Mesodermal cell (in vitro differentiated cells): Measurements from ENCODE around the gene ITGB4.
"Not testable (repeated sequence)": the region's sequence is repeated elsewhere in the genome, so short reads cannot be mapped to it uniquely, and the experiment has no call there.

ENCODE experiments used
- H3K27ac ChIP-seq: 2 replicates; pipeline ENCODE4 v1.7.0; 2013; ENCODE audit warnings: mild to moderate bottlenecking, low read depth, low read length, moderate library complexity; ENCODE audit not compliant: severe bottlenecking
- H3K36me3 ChIP-seq: 2 replicates; pipeline ENCODE4 v1.7.1; 2013; ENCODE audit warnings: mild to moderate bottlenecking, low read length, moderate library complexity; ENCODE audit not compliant: control insufficient read depth, insufficient read depth
- H3K4me1 ChIP-seq: one replicate; pipeline ENCODE4 v1.7.1; 2013; ENCODE audit warnings: mild to moderate bottlenecking, low read length; ENCODE audit not compliant: insufficient read depth, control insufficient read depth, poor library complexity, severe bottlenecking
- H3K4me3 ChIP-seq: 2 replicates; pipeline ENCODE4 v1.7.0; 2013; ENCODE audit warnings: low read length, control low read depth, mild to moderate bottlenecking; ENCODE audit not compliant: insufficient read depth, poor library complexity, severe bottlenecking; ENCODE audit errors: extremely low read depth
- H3K9me3 ChIP-seq: 2 replicates; pipeline ENCODE4 v1.7.1; 2013; ENCODE audit warnings: mild to moderate bottlenecking, low read length, moderate library complexity; ENCODE audit not compliant: control insufficient read depth
- WGBS, 2 experiments: methylation state at CpG; one replicate each; pipeline ENCODE4 v1.1.5; 2013; ENCODE audit warnings: missing lambda C conversion rate in 2 of 2; ENCODE audit not compliant: insufficient coverage in 2 of 2; 5-methylcytosine and 5-hydroxymethylcytosine counted together

Gene ITGB4

DNA sequence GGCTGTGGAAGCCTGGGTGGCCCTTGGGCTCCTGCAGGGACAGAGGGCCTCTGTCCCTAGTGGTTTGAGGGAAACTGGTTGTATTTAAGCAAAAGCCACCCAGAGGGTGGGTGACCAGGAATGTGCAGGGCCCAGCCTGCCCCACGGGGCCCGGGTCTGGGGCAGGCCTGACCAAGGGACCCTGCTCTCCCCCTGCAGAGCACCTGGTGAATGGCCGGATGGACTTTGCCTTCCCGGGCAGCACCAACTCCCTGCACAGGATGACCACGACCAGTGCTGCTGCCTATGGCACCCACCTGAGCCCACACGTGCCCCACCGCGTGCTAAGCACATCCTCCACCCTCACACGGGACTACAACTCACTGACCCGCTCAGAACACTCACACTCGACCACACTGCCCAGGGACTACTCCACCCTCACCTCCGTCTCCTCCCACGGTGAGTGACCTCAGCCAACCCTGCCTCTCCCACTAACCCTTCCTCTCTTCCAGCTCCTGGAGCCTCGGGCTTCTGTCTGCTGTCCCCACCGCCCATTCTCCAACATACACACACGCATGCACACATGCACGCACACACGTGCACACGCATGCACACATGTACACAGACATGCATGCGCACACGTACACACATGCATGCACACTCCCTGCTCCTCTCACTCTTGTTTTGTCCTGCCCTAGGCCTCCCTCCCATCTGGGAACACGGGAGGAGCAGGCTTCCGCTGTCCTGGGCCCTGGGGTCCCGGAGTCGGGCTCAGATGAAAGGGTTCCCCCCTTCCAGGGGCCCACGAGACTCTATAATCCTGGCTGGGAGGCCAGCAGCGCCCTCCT, 33.3 kb downstream of the ITGB4 start:
- WGBS, 2 experiments = 85 to 86% methylated on average over 16 to 27 of the region's 27 CpGs
- H3K4me1 ChIP-seq = peaks cover under 1% of the 10 kb centered on the region

DNA sequence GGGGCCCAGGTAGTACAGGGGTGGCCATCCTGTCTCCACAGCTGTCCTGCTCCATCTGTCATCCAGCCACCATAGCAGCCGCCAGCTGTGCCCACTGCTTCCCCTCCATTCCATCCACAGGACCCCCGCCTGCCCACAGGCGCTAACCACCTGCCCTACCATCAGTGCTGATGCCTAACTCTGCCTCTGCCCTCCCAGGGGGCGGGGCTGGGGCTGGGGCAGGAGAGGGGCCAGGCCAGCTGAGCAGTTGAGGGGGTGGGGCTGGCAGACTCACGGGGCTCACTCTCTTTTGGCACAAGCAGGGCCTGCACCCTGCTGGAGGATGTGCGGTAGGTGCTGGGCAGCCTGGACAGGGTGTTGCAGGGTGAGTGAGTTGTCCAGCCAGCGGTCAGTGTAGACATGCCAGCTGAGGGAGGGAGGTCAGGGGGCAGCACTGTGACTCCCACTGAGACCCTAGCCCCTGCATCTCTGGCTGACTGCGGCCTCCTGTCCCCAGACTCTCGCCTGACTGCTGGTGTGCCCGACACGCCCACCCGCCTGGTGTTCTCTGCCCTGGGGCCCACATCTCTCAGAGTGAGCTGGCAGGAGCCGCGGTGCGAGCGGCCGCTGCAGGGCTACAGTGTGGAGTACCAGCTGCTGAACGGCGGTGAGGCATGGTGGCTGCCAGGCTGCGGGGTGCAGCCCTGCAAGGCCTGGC, 34.1 kb downstream of the ITGB4 start:
- H3K27ac ChIP-seq = no peak overlapping the region
- no peak overlapping the region for H3K4me3 ChIP-seq
- no peaks in the 10 kb centered on the region for H3K36me3 ChIP-seq
- 78 to 89% methylated on average over 12 to 17 of the region's 20 CpGs for WGBS, 2 experiments
- H3K9me3 ChIP-seq = no peaks in the 10 kb centered on the region
- no peaks in the 10 kb centered on the region for H3K4me1 ChIP-seq

More for the DNA sequence above, 33.3 kb downstream of the ITGB4 start:
- Histone ChIP-seq H3K9me3 (no peaks in the 10 kb centered on the region), H3K36me3 (no peaks in the 10 kb centered on the region), H3K4me3 (no peak overlapping the region), H3K27ac (no peak overlapping the region)

DNA sequence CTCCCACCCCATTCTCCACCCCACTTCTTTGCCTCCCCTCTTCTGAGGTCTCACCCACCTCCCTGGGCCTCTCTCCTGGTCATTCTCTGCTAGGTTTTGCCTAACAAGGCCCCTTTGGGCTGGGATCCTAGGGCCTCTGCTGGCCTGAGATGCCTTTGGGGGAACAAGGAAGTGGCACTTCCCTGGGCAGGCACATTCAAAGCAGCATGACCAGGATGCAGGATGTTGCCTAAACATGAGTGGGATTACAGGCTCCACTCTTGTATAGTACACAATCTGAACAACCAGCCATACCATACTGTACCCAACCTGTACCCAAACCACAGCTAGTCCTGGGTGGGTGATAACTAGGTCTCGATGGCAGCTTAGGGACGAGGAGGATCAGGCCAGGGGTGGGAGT, 34.7 kb downstream of the ITGB4 start:
- Histone ChIP-seq H3K36me3 (no peaks in the 10 kb centered on the region), H3K27ac (no peak overlapping the region), H3K4me3 (no peak overlapping the region), H3K4me1 (no peaks in the 10 kb centered on the region), H3K9me3 (no peaks in the 10 kb centered on the region)
- WGBS, 2 experiments = 94 to 100% methylated on average over 1 to 2 of the region's 2 CpGs

DNA sequence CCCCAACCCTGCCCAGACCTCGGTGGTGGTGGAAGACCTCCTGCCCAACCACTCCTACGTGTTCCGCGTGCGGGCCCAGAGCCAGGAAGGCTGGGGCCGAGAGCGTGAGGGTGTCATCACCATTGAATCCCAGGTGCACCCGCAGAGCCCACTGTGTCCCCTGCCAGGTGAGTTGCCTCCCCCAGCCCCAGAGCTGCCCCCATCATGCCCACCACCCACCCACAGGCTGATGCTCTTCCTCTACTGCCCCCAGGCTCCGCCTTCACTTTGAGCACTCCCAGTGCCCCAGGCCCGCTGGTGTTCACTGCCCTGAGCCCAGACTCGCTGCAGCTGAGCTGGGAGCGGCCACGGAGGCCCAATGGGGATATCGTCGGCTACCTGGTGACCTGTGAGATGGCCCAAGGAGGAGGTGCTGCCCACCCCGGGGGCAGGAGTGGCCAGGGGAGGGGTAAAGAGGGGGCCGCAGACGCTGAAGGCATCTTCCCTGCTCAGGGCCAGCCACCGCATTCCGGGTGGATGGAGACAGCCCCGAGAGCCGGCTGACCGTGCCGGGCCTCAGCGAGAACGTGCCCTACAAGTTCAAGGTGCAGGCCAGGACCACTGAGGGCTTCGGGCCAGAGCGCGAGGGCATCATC, 35.3 kb downstream of the ITGB4 start:
- Histone ChIP-seq H3K9me3 (no peaks in the 10 kb centered on the region), H3K4me3 (no peak overlapping the region), H3K4me1 (no peaks in the 10 kb centered on the region), H3K27ac (no peak overlapping the region), H3K36me3 (no peaks in the 10 kb centered on the region)
- 95 to 96% methylated on average over 18 to 25 of the region's 29 CpGs for WGBS, 2 experiments

DNA sequence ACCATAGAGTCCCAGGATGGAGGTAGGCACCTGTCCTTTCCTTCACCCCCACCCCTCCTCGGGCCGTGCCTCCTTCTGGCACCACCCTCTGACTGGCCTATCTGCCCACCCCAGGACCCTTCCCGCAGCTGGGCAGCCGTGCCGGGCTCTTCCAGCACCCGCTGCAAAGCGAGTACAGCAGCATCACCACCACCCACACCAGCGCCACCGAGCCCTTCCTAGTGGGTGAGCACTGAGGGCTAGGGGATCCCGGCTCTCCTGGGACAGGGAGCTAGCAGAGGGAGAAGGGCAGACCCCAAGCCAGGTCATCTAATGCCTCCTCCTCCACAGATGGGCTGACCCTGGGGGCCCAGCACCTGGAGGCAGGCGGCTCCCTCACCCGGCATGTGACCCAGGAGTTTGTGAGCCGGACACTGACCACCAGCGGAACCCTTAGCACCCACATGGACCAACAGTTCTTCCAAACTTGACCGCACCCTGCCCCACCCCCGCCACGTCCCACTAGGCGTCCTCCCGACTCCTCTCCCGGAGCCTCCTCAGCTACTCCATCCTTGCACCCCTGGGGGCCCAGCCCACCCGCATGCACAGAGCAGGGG, 35.9 kb downstream of the ITGB4 start:
- Histone ChIP-seq H3K4me1 (no peaks in the 10 kb centered on the region), H3K36me3 (no peaks in the 10 kb centered on the region), H3K4me3 (no peak overlapping the region), H3K9me3 (no peaks in the 10 kb centered on the region), H3K27ac (no peak overlapping the region)
- 86 to 94% methylated on average over 15 to 16 of the region's 21 CpGs for WGBS, 2 experiments

DNA sequence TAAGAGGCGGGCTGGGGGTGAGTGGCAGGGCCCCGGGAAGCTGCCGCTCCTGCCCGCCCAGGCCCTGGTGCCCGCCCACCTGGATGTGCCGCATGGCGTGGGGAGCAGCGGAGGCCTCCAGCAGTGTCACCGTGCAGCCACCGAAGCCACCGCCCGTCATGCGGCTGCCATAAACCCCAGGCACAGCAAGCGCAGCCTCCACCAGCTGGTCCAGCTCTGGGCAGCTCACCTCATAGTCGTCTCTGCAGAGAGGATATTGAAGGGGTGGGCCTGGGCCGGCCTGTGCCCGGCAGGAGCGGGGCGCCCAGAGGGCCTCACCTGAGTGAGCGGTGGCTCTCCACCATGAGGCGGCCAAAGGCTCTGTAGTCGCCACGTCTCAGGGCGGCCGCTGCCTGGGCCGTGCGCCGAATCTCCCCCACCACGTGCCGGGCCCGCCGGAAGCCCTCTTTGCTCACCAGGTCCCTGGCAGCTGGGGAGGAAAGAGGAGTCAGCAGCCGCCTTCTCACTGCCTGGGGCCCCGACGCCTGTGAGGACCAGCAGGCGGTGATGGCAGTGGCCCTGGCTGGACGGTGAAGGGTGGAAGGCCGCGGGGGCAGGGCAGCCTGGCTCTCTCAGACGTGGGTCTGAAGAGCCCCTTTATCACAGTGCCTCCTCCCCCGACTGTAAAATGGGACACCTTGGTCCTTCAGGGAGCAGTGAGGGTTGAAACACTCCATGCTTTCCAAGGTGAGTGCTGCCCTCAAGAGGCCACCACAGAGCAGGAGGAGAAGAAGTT, 37.1 kb downstream of the ITGB4 start:
- 93 to 94% methylated on average over 32 to 37 of the region's 41 CpGs for WGBS, 2 experiments
- Histone ChIP-seq H3K4me1 (no peaks in the 10 kb centered on the region), H3K4me3 (no peak overlapping the region), H3K27ac (no peak overlapping the region), H3K36me3 (no peaks in the 10 kb centered on the region), H3K9me3 (no peaks in the 10 kb centered on the region)

DNA sequence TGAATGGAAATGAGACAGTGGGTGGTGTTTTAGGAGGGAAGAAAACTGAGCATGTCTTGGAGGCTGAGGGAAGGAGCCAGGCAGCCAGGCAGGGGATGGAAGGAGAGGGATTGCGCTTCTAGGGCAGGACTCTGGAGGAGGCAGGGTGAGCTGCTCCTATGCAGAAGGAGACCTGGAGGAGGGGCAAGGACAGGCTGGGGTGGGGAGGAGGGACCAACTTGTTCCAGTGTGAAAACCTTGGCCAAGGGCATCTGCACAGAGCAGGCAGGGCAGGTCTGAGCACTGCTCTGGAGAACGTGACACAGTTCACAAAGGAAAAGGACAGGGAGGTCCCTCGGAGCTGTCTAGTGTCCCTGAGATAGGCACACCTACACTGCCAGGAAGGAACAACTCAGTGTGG, 38.2 kb downstream of the ITGB4 start:
- WGBS, 2 experiments = 87 to 88% methylated on average over 3 of the region's 3 CpGs
- H3K9me3 ChIP-seq = no peaks in the 10 kb centered on the region
- H3K36me3 ChIP-seq = no peaks in the 10 kb centered on the region
- H3K4me1 ChIP-seq = peaks cover 8% of the 10 kb centered on the region
- H3K4me3 ChIP-seq = no peak overlapping the region
- no peak overlapping the region for H3K27ac ChIP-seq

DNA sequence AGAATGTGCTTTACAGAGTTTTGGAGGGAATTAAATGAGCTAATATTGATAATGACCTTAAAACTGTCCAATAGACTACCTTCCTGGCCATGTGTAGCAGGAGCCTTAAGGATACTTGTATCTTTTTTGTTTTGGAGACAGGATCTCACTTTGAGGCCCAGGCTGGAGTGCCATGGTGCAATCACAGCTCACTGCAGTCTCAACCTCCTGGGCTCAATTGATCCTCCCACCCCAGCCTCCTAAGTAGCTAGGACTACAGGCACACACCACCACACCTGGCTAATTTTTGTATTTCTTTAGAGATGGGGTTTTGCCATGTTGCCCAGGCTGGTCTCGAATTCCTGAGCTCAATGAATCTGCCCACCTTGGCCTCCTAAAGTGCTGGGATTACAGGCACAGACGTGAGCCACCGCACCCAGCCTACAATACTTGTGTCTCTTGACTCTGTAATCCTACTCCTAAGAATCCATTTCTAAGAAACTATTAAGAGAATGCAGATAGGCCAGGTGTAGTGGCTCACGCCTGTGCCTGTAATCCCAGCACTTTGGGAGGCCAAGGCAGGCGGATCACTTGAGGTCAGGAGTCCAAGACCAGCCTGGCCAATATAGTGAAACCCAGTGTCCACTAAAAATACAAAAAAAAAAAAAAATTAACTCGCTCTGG, 38.9 kb downstream of the ITGB4 start:
- H3K4me1 ChIP-seq, H3K27ac ChIP-seq, H3K36me3 ChIP-seq, H3K9me3 ChIP-seq, H3K4me3 ChIP-seq: not testable (repeated sequence)
- 85 to 90% methylated on average over 4 to 5 of the region's 6 CpGs for WGBS, 2 experiments

DNA sequence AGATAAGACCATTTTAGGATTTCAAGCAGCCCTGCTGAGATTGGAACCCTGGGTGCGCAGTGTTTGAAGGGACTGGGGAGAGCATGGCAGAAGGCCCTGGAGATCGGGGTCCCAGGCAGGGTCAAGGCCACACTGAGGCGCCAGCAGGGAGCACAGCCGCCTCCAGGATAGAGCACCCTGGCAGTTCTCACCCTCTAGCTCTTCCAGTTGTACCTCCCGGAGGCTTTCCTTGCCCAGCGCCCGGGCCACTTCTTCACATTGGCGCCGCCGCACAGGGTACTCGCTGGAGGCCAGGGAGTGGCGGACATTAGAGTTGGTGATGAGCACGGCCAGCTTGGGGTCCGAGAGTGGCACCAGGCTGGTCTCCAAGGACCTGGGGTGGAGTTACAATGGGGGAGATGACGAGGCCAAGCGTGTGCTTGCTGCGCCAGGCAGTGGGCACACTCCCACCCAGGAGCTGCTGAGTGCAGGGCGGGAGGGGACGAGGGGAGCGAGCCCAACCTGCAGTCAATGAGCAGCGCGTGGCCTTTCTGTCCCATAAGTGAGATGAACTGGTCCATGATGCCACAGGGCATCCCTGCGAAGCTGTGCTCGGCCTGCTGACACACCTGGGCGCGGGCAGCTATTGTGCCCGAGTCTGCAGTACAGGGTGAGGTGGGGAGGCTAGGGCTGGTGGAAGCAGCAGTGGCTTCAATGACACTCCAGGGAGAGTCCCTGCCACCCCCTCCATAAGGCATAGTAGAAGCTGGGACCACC, 41.4 kb downstream of the ITGB4 start:
- Histone ChIP-seq H3K4me3 (no peak overlapping the region), H3K36me3 (no peaks in the 10 kb centered on the region), H3K4me1 (peaks cover 8% of the 10 kb centered on the region), H3K9me3 (no peaks in the 10 kb centered on the region), H3K27ac (no peak overlapping the region)
- 94 to 96% methylated on average over 17 to 26 of the region's 27 CpGs for WGBS, 2 experiments
